Neural progenitor cell (in vitro differentiated cells): ENCODE measurements around the gene IGFN1. TPM values are rescaled to one million over a fixed set of nuclear protein-coding genes. Genes with fewer than 3 reads are reported as not detected.

Experiments used
- DNase-seq: peaks from one replicate; pipeline ENCODE4 v3.0.0-alpha.2; 2016; ENCODE audit warnings: low spot score
- H2AFZ ChIP-seq: fragments of 200-600 bp; sonication (generic); replicated peaks from 2 replicates; pipeline ENCODE4 v1.6.1; 2016; ENCODE audit warnings: antibody characterized with exemption
- H3F3A ChIP-seq: fragments of 200-600 bp; sonication (generic); 2 replicates; pipeline ENCODE4 v1.6.1; 2016; ENCODE audit warnings: antibody characterized with exemption, low read depth
- H3K27ac ChIP-seq: fragments of 200-600 bp; sonication (generic); 2 replicates; pipeline ENCODE4 v1.5.1; 2016; ENCODE audit warnings: mild to moderate bottlenecking
- H3K27me3 ChIP-seq: fragments of 200-600 bp; sonication (generic); 2 replicates; pipeline ENCODE4 v1.6.1; 2016; ENCODE audit warnings: mild to moderate bottlenecking, moderate library complexity
- H3K36me3 ChIP-seq: fragments of 200-600 bp; sonication (generic); 2 replicates; pipeline ENCODE4 v1.5.1; 2016
- H3K4me1 ChIP-seq: fragments of 200-600 bp; sonication (generic); 2 replicates; pipeline ENCODE4 v1.6.1; 2016; ENCODE audit warnings: mixed run types
- H3K4me2 ChIP-seq: fragments of 200-600 bp; sonication (generic); 2 replicates; pipeline ENCODE4 v1.6.1; 2016
- H3K4me3 ChIP-seq: fragments of 200-600 bp; sonication (generic); 2 replicates; pipeline ENCODE4 v1.5.1; 2016
- H3K79me2 ChIP-seq: fragments of 200-600 bp; sonication (generic); 2 replicates; pipeline ENCODE4 v1.6.1; 2016; ENCODE audit warnings: low read depth
- H3K9ac ChIP-seq: fragments of 200-600 bp; sonication (generic); 2 replicates; pipeline ENCODE4 v1.6.1; 2016
- H3K9me3 ChIP-seq: fragments of 200-600 bp; sonication (generic); 2 replicates; pipeline ENCODE4 v1.5.1; 2016; ENCODE audit warnings: low read depth
- H4K20me1 ChIP-seq: fragments of 200-600 bp; sonication (generic); 2 replicates; pipeline ENCODE4 v1.6.1; 2016; ENCODE audit warnings: low read depth
- H3K27ac Mint-ChIP-seq: 3 replicates; pipeline ENCODE4 v1.8.0; 2021; ENCODE audit warnings: mixed read lengths
- H3K27me3 Mint-ChIP-seq: 2 replicates; pipeline ENCODE4 v1.8.0; 2022; ENCODE audit warnings: low read depth, mild to moderate bottlenecking, inconsistent platforms, moderate library complexity, mixed read lengths; ENCODE audit not compliant: insufficient read depth
- H3K36me3 Mint-ChIP-seq: 3 replicates; pipeline ENCODE4 v1.8.0; 2021; ENCODE audit warnings: mixed read lengths
- H3K4me1 Mint-ChIP-seq: 3 replicates; pipeline ENCODE4 v1.8.0; 2021; ENCODE audit warnings: mixed read lengths
- H3K4me3 Mint-ChIP-seq: 3 replicates; pipeline ENCODE4 v1.8.0; 2021; ENCODE audit warnings: mild to moderate bottlenecking, moderate library complexity, mixed read lengths
- H3K9me3 Mint-ChIP-seq: 3 replicates; pipeline ENCODE4 v1.8.0; 2020; ENCODE audit warnings: mixed read lengths
- CTCF ChIP-seq: fragments of 200-600 bp; sonication (generic); IDR thresholded peaks from 2 replicates; pipeline ENCODE4 v1.5.1; 2017; ENCODE audit warnings: antibody characterized with exemption, mild to moderate bottlenecking
- EZH2 ChIP-seq: fragments of 200-600 bp; sonication (generic); IDR thresholded peaks from 2 replicates; pipeline ENCODE4 v1.6.1; 2017; ENCODE audit warnings: antibody characterized with exemption, mild to moderate bottlenecking, moderate library complexity
- EZH2phosphoT487 ChIP-seq: fragments of 200-600 bp; sonication (generic); IDR thresholded peaks from 2 replicates; pipeline ENCODE4 v1.6.1; 2017; ENCODE audit warnings: antibody characterized with exemption
- total RNA-seq: library from RNA; depleted of rRNA; stranded (reverse); fragments of >200 nt; gene quantifications from 2 replicates; pipeline ENCODE4 v1.2.3, GENCODE V29; 2015; ENCODE audit warnings: low replicate concordance

IGFN1 gene
- total RNA-seq, 1 donor from 2014 or later: not detected

- Histone ChIP-seq H3F3A (no peaks in the 10 kb centered on the region), H3K4me1 (no peaks in the 10 kb centered on the region), H3K79me2 (no peaks in the 10 kb centered on the region), H3K36me3 (no peaks in the 10 kb centered on the region), H4K20me1 (no peaks in the 10 kb centered on the region), H3K27ac (no peak overlapping the region), H3K27me3 (peaks cover 18% of the 10 kb centered on the region), H3K4me3 (no peak overlapping the region), H3K9ac (no peak overlapping the region), H2AFZ (no peak overlapping the region), H3K4me2 (no peak overlapping the region), H3K9me3 (no peaks in the 10 kb centered on the region)
- H3K27me3 Mint-ChIP-seq: peaks cover 19% of the 10 kb centered on the region
- TF ChIP-seq EZH2 (no peak), CTCF (no peak), EZH2phosphoT487 (no peak)
- H3K4me1 Mint-ChIP-seq: no peaks in the 10 kb centered on the region
- H3K9me3 Mint-ChIP-seq: no peaks in the 10 kb centered on the region
- H3K27ac Mint-ChIP-seq: no peak overlapping the region
- H3K4me3 Mint-ChIP-seq: no peak overlapping the region
- H3K36me3 Mint-ChIP-seq: no peaks in the 10 kb centered on the region
- DNase-seq: no peak
Measured at GRCh38 chr1:201208236-201208635, 17.6 kb downstream of the IGFN1 start.

GRCh38 chr1:201212056-201212455, 21.4 kb downstream of the IGFN1 start:
- TF ChIP-seq EZH2 (no peak), EZH2phosphoT487 (no peak), CTCF (no peak)
- H3K27ac ChIP-seq: no peak overlapping the region
- no peaks in the 10 kb centered on the region for H3K79me2 ChIP-seq
- H3K36me3 Mint-ChIP-seq: no peaks in the 10 kb centered on the region
- no peak for DNase-seq
- peaks cover 18% of the 10 kb centered on the region for H3K27me3 ChIP-seq
- H3K9me3 ChIP-seq: no peaks in the 10 kb centered on the region
- no peaks in the 10 kb centered on the region for H3F3A ChIP-seq
- no peak overlapping the region for H3K9ac ChIP-seq
- no peaks in the 10 kb centered on the region for H3K9me3 Mint-ChIP-seq
- H3K36me3 ChIP-seq: no peaks in the 10 kb centered on the region
- H3K4me3 Mint-ChIP-seq: no peak overlapping the region
- H3K4me3 ChIP-seq: no peak overlapping the region
- H3K4me2 ChIP-seq: no peak overlapping the region
- peaks cover 9% of the 10 kb centered on the region for H3K4me1 Mint-ChIP-seq
- H4K20me1 ChIP-seq: no peaks in the 10 kb centered on the region
- H3K27me3 Mint-ChIP-seq: peaks cover 19% of the 10 kb centered on the region
- no peaks in the 10 kb centered on the region for H3K4me1 ChIP-seq
- no peak overlapping the region for H2AFZ ChIP-seq
- H3K27ac Mint-ChIP-seq: no peak overlapping the region

GRCh38 chr1:201212461-201213055, 21.9 kb downstream of the IGFN1 start:
- H3K79me2 ChIP-seq: no peaks in the 10 kb centered on the region
- peaks cover 9% of the 10 kb centered on the region for H3K4me1 Mint-ChIP-seq
- no peaks in the 10 kb centered on the region for H3K36me3 Mint-ChIP-seq
- no peak for DNase-seq
- no peak overlapping the region for H3K27ac ChIP-seq
- H3F3A ChIP-seq: no peaks in the 10 kb centered on the region
- H3K36me3 ChIP-seq: no peaks in the 10 kb centered on the region
- H3K27me3 Mint-ChIP-seq: peaks cover 17% of the 10 kb centered on the region
- H3K27ac Mint-ChIP-seq: no peak overlapping the region
- H3K9ac ChIP-seq: no peak overlapping the region
- peaks cover 18% of the 10 kb centered on the region for H3K27me3 ChIP-seq
- no peaks in the 10 kb centered on the region for H4K20me1 ChIP-seq
- H2AFZ ChIP-seq: no peak overlapping the region
- no peaks in the 10 kb centered on the region for H3K9me3 ChIP-seq
- H3K4me1 ChIP-seq: no peaks in the 10 kb centered on the region
- TF ChIP-seq EZH2phosphoT487: no peak
- no peak overlapping the region for H3K4me3 ChIP-seq
- H3K4me3 Mint-ChIP-seq: no peak overlapping the region
- H3K9me3 Mint-ChIP-seq: no peaks in the 10 kb centered on the region
- H3K4me2 ChIP-seq: no peak overlapping the region

GRCh38 chr1:201213106-201213770, 22.6 kb downstream of the IGFN1 start:
- Histone ChIP-seq H2AFZ (no peak overlapping the region), H3K4me1 (no peaks in the 10 kb centered on the region), H3K4me2 (no peak overlapping the region), H3K27ac (no peak overlapping the region), H4K20me1 (no peaks in the 10 kb centered on the region), H3K9me3 (no peaks in the 10 kb centered on the region), H3K4me3 (no peak overlapping the region), H3F3A (no peaks in the 10 kb centered on the region), H3K27me3 (peaks cover 18% of the 10 kb centered on the region), H3K79me2 (no peaks in the 10 kb centered on the region), H3K36me3 (no peaks in the 10 kb centered on the region), H3K9ac (no peak overlapping the region)
- H3K27me3 Mint-ChIP-seq: peaks cover 15% of the 10 kb centered on the region
- H3K4me3 Mint-ChIP-seq: no peak overlapping the region
- no peak overlapping the region for H3K27ac Mint-ChIP-seq
- no peaks in the 10 kb centered on the region for H3K36me3 Mint-ChIP-seq
- H3K9me3 Mint-ChIP-seq: no peaks in the 10 kb centered on the region
- TF ChIP-seq CTCF (no peak), EZH2phosphoT487 (no peak), EZH2 (no peak)
- H3K4me1 Mint-ChIP-seq: peaks cover 9% of the 10 kb centered on the region
- no peak for DNase-seq
